ENCODE results near the gene VASP.

VASP gene

DNA sequence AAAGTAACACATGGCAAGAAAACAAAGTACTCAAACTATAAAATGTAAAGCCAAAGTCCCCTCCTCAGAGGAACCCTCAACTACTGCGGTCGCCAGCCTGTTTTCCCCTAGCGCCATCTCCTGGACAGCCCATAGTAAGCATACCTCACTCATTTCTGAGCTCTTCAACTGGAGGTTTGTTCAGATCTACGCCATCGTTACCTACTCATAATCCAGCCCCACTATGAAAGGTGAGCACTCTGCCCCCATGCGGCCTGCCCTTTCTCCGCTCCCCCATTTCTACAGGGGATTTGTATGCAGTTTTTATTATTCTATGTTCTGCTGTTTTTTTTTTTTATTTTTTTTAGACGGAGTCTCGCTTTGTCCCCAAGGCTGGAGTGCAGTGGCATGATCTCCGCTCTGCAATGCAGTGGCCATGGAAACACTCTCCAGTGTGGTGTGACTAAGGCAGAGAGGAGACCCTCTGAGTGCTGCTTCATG is 51.2 kb downstream of the VASP start:
- TF ChIP-seq, protein P1, sequence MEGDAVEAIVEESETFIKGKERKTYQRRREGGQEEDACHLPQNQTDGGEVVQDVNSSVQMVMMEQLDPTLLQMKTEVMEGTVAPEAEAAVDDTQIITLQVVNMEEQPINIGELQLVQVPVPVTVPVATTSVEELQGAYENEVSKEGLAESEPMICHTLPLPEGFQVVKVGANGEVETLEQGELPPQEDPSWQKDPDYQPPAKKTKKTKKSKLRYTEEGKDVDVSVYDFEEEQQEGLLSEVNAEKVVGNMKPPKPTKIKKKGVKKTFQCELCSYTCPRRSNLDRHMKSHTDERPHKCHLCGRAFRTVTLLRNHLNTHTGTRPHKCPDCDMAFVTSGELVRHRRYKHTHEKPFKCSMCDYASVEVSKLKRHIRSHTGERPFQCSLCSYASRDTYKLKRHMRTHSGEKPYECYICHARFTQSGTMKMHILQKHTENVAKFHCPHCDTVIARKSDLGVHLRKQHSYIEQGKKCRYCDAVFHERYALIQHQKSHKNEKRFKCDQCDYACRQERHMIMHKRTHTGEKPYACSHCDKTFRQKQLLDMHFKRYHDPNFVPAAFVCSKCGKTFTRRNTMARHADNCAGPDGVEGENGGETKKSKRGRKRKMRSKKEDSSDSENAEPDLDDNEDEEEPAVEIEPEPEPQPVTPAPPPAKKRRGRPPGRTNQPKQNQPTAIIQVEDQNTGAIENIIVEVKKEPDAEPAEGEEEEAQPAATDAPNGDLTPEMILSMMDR (conservative IDR thresholded peaks at IDR 0.05; ENCODE audit: low read length) = peak; percentile 63
- no peak for DNase-seq (ENCODE audit: low read depth)
- H3K4me3 ChIP-seq (ENCODE audit: low read length) = no peak overlapping the region

DNA sequence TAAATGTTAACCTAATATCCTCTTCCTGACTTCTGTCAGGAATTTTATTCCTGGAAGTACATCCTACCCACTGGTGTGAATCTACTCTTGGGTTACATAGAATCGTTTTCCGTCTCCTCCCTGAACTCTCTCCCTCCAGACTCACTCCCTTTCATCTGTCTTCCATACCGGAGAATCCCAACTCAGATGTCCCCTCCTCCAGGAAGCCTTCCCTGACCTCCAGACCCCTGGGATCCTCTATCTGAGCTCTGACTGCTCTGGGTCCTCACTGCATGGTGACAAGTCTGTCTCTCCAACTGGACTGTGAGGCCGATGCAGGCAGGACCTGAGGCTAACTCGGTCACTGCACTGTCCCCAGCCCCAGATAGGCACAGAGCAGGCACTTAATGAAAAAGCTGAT is 52.8 kb downstream of the VASP start:
- H3K4me3 ChIP-seq (ENCODE audit: low read length) = no peak overlapping the region
- TF ChIP-seq, protein P1 (conservative IDR thresholded peaks at IDR 0.05; ENCODE audit: low read length) = no peak
- DNase-seq (ENCODE audit: low read depth) = no peak

DNA sequence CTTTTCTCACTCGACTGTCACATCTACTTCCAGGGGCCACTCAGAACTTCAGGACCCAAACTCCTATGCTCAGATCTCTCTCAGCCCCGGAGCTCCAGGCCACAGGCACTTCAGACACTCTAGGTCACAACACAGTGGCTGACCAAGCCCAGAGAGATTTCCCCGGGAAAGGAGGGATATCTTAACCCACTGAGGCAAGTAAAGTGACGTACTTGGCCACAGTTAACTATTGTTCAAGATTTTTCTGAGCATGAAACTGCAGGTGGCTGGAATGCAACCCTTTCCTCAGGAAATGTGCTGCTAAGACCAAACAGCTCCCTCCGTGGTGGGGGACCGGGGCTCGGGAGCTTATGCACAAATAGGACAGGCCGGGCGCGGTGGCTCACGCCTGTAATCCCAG is 53.4 kb downstream of the VASP start:
- TF ChIP-seq, protein P1 (conservative IDR thresholded peaks at IDR 0.05; ENCODE audit: low read length) = no peak
- no peak for DNase-seq (ENCODE audit: low read depth)
- H3K4me3 ChIP-seq (ENCODE audit: low read length) = no peak overlapping the region

DNA sequence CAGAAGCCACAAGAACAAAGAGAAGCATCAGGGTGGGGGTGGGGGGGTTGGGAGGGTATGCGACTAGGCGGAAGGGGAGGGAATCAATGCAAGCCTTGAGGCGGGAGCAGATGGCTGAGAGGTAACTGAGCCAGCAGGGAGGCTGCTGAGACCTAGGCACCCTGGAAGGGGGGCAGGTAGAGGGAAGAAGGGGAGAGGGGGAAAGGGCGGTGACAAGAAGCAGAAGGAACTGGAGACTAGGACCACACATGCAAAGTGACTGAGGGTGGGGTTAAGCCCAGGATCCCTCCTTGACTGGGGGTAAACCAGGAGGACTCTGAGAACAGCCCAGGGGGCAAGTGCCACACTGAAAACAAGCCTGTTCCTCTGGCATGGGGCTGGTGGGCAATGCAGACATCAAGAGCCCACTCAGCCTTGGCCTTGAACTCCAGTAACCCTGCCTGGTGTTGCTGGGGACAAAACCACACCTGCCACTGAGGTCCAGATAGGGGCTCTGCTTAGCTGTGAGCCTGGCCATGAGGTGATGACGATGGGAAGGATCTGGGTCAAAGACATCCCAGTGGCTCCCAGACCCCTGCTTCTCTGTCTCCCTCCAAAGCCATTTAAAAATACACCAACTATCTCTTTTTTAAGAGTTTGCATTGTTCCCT is 57.0 kb downstream of the VASP start:
- TF ChIP-seq, protein P1 (conservative IDR thresholded peaks at IDR 0.05; ENCODE audit: low read length) = no peak
- DNase-seq (ENCODE audit: low read depth) = no peak
- H3K4me3 ChIP-seq (ENCODE audit: low read length) = no peak overlapping the region

DNA sequence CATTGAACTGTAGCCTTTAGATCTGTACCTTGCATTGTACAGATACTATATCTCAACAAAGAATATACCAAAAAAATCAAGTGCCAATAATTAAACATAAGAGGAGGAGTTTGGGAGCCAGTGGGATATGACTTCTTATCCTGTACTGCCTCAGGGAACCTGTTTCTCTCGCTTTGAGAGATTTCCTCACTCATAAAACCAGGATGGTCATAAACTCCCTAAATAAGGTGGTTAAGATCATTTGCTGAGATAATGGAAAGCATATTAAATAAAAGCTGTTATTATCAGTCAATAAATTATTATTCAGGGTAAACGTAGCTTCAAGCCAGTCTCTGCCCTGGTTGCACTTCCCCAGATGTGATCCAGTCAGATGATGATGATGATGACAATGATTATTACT is 60.3 kb downstream of the VASP start:
- no peak overlapping the region for H3K4me3 ChIP-seq (ENCODE audit: low read length)
- TF ChIP-seq, protein P1 (conservative IDR thresholded peaks at IDR 0.05; ENCODE audit: low read length) = no peak
- DNase-seq (ENCODE audit: low read depth) = no peak

DNA sequence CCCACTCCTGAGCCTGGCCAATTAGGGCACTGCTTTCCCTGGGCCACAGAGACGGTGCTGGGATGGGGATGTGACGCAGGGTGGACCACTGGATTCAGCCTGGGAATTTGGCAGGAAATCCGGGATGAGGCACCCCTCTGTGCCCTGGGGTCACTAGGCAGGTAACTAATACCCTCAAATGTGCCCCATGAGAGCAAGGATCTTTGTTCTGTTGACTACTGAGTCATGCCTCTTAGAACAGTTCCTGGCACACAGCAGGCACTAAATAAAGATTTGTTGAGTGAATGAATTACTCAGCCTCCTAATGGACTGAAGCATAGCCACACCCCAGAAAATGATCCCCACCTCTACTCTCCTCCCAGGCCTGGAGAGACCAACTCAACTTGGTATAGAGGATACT is 61.5 kb downstream of the VASP start:
- TF ChIP-seq, protein P1 (conservative IDR thresholded peaks at IDR 0.05; ENCODE audit: low read length) = no peak
- H3K4me3 ChIP-seq (ENCODE audit: low read length) = no peak overlapping the region
- DNase-seq (ENCODE audit: low read depth) = peak; percentile 53

DNA sequence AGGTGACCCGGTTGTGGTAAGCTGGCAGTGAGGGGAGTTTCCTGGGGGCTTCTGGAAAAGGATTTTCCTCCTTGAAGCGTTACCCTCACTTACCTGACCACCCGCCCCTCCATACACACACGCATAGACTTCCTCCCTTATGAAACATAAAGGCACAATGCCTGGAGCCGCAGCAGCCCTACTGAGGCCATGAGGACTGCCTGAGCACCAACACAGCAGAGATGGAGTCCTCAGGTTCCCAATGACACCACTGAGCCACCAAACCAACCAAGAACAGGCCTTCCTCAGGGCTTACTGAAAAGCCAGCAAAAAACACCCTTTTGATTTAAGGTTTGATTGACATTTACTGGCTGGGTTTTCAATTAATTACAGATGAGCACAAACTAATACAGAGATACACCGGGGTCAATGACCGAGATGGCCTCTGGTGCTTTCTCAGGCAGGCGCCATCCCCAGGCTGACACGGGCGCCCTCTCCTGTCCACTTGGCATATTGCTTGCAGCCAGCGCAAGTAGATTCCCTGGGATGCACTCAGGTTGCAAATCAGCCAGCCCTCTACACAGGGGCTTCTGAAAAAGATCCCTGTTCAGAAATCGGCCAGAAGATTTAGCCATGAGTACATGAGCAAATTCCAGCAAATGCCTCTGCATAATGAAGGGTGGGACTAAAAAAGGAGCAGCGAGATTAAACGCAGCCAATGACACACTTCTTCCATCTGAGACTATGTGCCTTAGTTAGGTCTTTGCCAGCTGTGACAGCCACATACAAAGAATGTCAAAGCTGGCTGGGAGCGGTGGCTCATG is 62.5 kb downstream of the VASP start:
- no peak overlapping the region for H3K4me3 ChIP-seq (ENCODE audit: low read length)
- TF ChIP-seq, protein P1 (conservative IDR thresholded peaks at IDR 0.05; ENCODE audit: low read length) = peak; percentile 80
- peak; percentile 47 for DNase-seq (ENCODE audit: low read depth)

Data from AG10803 (cell line).